RCC 7860 (cell line): ENCODE results near the gene ADAMTSL5.
A peak's percentile ranks its signal among the peaks of the same experiment; 100 is the strongest.

Experiments
- DNase-seq: peaks from one replicate; pipeline ENCODE4 v3.0.0-alpha.2; 2015; ENCODE audit warnings: low spot score
- FAIRE-seq: peaks from 2 replicates; lab custom pipeline; 2012; peaks lifted over from hg19 to GRCh38; lab: Jason Lieb, UNC

The ADAMTSL5 gene

GRCh38 chr19:1469255-1470054, 43.4 kb downstream of the ADAMTSL5 start:
- no peak for DNase-seq

GRCh38 chr19:1468821-1469254, 44.0 kb downstream of the ADAMTSL5 start:
- FAIRE-seq (no peak), DNase-seq (no peak)

More at GRCh38 chr19:1469255-1470054, 43.4 kb downstream of the ADAMTSL5 start:
- no peak for FAIRE-seq

DNA sequence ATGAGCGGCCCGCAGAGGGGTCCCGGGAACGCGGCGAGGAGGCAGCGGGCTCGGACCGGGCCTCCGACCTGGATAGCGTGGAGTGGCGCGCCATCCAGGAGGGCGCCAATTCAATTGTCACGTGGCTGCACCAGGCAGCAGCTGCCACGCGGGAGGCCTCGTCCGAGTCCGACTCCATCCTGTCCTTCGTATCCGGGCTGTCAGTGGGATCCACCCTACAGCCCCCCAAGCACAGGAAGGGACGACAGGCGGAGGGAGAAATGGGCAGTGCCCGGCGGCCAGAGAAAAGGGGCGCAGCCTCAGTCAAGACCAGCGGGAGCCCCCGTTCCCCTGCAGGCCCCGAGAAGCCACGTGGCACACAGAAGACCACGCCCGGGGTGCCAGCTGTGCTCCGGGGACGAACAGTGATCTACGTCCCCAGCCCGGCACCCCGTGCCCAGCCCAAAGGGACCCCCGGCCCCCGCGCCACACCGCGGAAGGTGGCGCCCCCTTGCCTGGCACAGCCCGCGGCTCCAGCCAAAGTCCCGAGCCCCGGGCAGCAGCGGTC, 44.5 kb downstream of the ADAMTSL5 start:
- FAIRE-seq: no peak
- DNase-seq: no peak

DNA sequence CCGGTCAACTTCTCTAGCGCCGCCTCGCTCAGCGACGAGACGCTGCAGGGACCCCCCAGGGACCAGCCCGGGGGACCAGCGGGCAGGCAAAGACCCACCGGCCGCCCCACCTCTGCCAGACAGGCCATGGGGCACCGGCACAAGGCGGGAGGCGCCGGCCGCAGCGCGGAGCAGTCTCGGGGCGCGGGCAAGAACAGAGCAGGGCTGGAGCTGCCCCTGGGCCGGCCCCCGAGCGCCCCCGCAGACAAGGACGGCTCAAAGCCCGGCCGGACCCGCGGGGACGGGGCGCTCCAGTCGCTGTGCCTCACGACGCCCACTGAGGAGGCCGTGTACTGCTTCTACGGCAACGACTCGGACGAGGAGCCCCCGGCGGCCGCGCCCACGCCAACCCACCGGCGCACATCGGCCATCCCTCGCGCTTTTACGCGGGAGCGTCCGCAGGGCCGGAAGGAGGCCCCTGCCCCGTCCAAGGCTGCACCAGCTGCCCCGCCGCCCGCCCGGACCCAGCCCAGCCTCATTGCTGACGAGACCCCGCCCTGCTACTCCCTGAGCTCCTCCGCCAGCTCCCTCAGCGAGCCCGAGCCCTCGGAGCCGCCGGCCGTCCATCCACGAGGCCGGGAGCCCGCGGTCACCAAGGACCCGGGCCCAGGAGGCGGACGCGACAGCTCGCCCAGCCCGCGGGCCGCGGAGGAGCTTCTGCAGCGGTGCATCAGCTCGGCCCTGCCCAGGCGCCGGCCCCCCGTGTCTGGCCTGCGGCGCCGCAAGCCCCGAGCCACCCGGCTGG, 45.1 kb downstream of the ADAMTSL5 start:
- no peak for FAIRE-seq

DNA sequence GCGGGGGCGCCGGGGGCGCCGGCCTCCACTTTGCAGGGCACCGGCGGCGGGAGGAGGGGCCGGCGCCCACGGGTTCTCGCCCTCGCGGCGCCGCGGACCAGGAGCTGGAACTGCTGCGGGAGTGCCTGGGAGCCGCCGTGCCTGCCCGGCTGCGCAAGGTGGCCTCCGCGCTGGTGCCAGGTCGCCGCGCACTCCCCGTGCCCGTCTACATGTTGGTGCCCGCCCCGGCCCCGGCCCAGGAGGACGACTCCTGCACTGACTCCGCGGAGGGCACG, 45.7 kb downstream of the ADAMTSL5 start:
- no peak for FAIRE-seq
- DNase-seq: no peak

More for the DNA sequence above, 45.1 kb downstream of the ADAMTSL5 start:
- DNase-seq: no peak

- no peak for DNase-seq
- FAIRE-seq: no peak
These were observed 46.2 kb downstream of the ADAMTSL5 start for GRCh38 chr19:1466461-1467214.

GRCh38 chr19:1466018-1466460, 46.8 kb downstream of the ADAMTSL5 start:
- DNase-seq (no peak), FAIRE-seq (no peak)

GRCh38 chr19:1465191-1466016, 47.4 kb downstream of the ADAMTSL5 start:
- DNase-seq (no peak), FAIRE-seq (no peak)

GRCh38 chr19:1461862-1462261, 51.0 kb downstream of the ADAMTSL5 start:
- DNase-seq (no peak), FAIRE-seq (no peak)

- DNase-seq: no peak
- no peak for FAIRE-seq
These were observed 52.5 kb downstream of the ADAMTSL5 start for GRCh38 chr19:1460033-1460995.

- no peak for DNase-seq
- no peak for FAIRE-seq
These were observed 53.3 kb downstream of the ADAMTSL5 start for GRCh38 chr19:1459479-1459878.

DNA sequence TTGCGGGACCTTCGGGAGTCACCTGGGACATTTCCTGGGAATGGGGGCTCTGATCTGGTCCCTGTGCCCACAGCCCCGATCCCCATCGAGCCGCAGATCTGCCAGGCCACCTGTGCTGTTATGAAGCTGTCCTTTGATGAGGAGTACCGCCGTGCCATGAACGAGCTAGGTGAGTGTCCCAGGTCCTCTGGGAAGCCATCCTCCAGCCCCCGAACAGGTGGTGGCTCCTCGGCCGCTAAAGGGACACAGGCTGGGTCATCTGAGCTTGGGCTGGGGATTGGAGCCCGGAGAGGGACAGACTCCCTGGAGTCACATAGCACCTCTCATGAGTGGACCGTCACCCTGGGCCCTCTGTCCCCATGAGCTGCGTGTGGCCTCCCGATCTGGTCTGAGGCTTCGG, 54.9 kb downstream of the ADAMTSL5 start:
- FAIRE-seq (no peak), DNase-seq (no peak)

- DNase-seq (no peak), FAIRE-seq (no peak)
These were observed 55.6 kb downstream of the ADAMTSL5 start for GRCh38 chr19:1457031-1457739.

- DNase-seq (no peak), FAIRE-seq (no peak)
These were observed 56.5 kb downstream of the ADAMTSL5 start for GRCh38 chr19:1456121-1456900.

- DNase-seq: peak; percentile 57
- FAIRE-seq: no peak
These were observed 57.3 kb downstream of the ADAMTSL5 start for GRCh38 chr19:1455336-1456120.
